Ovary (tissue), 9 donors: ENCODE measurements around the gene C15orf62. TPM values are rescaled to one million over a fixed set of nuclear protein-coding genes. Genes with fewer than 3 reads are reported as not detected.

ENCODE experiments used
- DNase-seq, 5 donors: peaks; one replicate each; pipeline ENCODE4 v3.0.0-alpha.2; 2019 to 2020
- H3K27ac ChIP-seq, 2 donors: fragments of 200-600 bp; one replicate each; pipeline versions ENCODE4 v1.5.1 to v1.8.0; 2019 to 2022
- H3K27me3 ChIP-seq: fragments of 200-600 bp; one replicate; pipeline ENCODE4 v1.8.0; 2022
- H3K36me3 ChIP-seq: fragments of 200-600 bp; sonication (generic); one replicate; pipeline ENCODE4 v1.5.1; 2019
- H3K4me1 ChIP-seq: one replicate; pipeline ENCODE4 v1.8.1; 2013; ENCODE audit warnings: mild to moderate bottlenecking, moderate library complexity; ENCODE audit not compliant: insufficient read depth
- H3K4me3 ChIP-seq: fragments of 200-600 bp; sonication (generic); one replicate; pipeline ENCODE4 v1.5.1; 2017
- H3K9me3 ChIP-seq, 2 donors: fragments of 200-600 bp in 1 of 2; sonication (generic) in 1 of 2; one replicate each; pipeline versions ENCODE4 v1.5.1 to v1.8.1; 2013 to 2019; ENCODE audit warnings: mild to moderate bottlenecking in 1 of 2, moderate library complexity in 1 of 2
- EP300 ChIP-seq: sonication (generic); formaldehyde crosslinking; IDR thresholded peaks from one replicate; pipeline ENCODE4 v1.6.1; 2017; ENCODE audit warnings: antibody characterized with exemption
- POLR2A ChIP-seq: fragments of 450-650 bp; IDR thresholded peaks from one replicate; pipeline ENCODE4 v1.6.1; 2017; ENCODE audit warnings: antibody characterized with exemption, mild to moderate bottlenecking, moderate library complexity
- WGBS, 3 donors: extraction: QIAGEN DNeasy Blood & Tissue Kit in 1 of 3; methylation state at CpG; one replicate each; pipeline versions ENCODE4 v1.1.5 to v1.1.7; 2013 to 2017; 5-methylcytosine and 5-hydroxymethylcytosine counted together
- intact Hi-C, 4 donors: fragments of 100-400 bp; cut with DNase I; formaldehyde crosslinking; loops; one replicate each; pipeline versions ENCODE4 v1.11.0 to v1.15.1; 2022 to 2023
- polyA plus RNA-seq, 2 donors: library from polyadenylated mRNA; stranded (reverse); fragments of 200-250 nt in 1 of 2; fragments of 350-450 nt in 1 of 2; fragmentation: Illumina TruSeq in 1 of 2; extraction: RNeasy Lipid Tissue Mini Kit (QIAGEN cat#74804) in 1 of 2; gene quantifications; one replicate each; pipeline ENCODE4 v1.2.3, GENCODE V29; 2013 to 2014
- total RNA-seq, 7 donors: library from RNA; depleted of rRNA in 2 of 7; stranded (reverse); fragments of >200 nt in 2 of 7; fragmentation: NEBNext Ultra II Directional in 3 of 7; extraction: Animal tissue kit (Norgen Biotek cat#: 25700) in 3 of 7; gene quantifications; one replicate each; pipeline versions ENCODE4 v1.1.0 to v1.2.4, GENCODE V29; 2016 to 2023
- TF ChIP-seq, protein P1 (sequence below), 3 donors: fragments of 450-650 bp in 2 of 3; fragments of 200-600 bp in 1 of 3; IDR thresholded peaks; one replicate each; pipeline versions ENCODE4 v1.5.1 to v1.8.0; 2016 to 2022; ENCODE audit warnings: antibody characterized with exemption in 3 of 3, mild to moderate bottlenecking in 1 of 3
- donor health status: DM: no; HTN: no; CAD: no; lungs with moderate emphysema.
- donor health status: DM: no; HTN: no; CAD: no.
- donor health status: Bipolar disorder and iron deficiency.
- donor health status: DM: yes; HTN: yes; CAD: no.
- donor health status: DM: no; HTN: no; CAD: no.
- donor health status: DM: yes; HTN: yes; CAD: no.

Gene C15orf62
- total and polyA plus RNA-seq, 9 donors, result 0.33 to 1.2 (median 0.67) TPM

DNA sequence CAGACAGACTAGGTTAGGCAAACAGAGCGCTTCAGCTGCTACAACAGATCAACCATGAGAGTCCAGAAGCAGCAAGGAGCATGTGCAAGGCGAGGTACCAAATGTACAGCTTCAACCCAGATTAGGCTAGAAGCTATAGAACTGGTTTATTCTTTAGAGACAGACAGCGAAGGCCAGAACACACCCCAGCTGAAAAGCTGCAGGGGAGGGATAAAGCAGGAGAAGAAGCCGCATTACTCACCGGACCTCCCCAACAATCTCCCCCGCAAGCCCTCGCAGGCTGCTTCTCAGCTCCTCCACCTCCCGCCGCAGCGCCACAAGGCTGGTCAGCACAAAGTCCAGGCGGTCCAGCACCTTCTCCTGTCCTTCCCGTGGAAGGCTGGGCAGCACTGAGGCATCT is 18.0 kb upstream of the C15orf62 start:
- Histone ChIP-seq H3K9me3 (no peaks in the 10 kb centered on the region), H3K36me3 (no peaks in the 10 kb centered on the region), H3K27ac (no peak overlapping the region), H3K4me1 (peaks cover 1% of the 10 kb centered on the region), H3K4me3 (no peak overlapping the region), H3K27me3 (no peaks in the 10 kb centered on the region)
- DNase-seq, result no peak
- WGBS, 3 donors, result 82 to 92% (median 90%) methylated on average over 12 of the region's 12 CpGs
- TF ChIP-seq, protein P1, sequence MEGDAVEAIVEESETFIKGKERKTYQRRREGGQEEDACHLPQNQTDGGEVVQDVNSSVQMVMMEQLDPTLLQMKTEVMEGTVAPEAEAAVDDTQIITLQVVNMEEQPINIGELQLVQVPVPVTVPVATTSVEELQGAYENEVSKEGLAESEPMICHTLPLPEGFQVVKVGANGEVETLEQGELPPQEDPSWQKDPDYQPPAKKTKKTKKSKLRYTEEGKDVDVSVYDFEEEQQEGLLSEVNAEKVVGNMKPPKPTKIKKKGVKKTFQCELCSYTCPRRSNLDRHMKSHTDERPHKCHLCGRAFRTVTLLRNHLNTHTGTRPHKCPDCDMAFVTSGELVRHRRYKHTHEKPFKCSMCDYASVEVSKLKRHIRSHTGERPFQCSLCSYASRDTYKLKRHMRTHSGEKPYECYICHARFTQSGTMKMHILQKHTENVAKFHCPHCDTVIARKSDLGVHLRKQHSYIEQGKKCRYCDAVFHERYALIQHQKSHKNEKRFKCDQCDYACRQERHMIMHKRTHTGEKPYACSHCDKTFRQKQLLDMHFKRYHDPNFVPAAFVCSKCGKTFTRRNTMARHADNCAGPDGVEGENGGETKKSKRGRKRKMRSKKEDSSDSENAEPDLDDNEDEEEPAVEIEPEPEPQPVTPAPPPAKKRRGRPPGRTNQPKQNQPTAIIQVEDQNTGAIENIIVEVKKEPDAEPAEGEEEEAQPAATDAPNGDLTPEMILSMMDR (IDR thresholded peaks at IDR 0.05), result no peak
- no peak for TF ChIP-seq EP300
- no peak for TF ChIP-seq POLR2A
- intact Hi-C loops, result loop anchor here in 2 of 4 donors (5.0 to 10.0 kb wide), 2 partner anchors 61 to 187 kb away; partner anchors contain the start of genes CCDC32 (in 1 of the 2) and RPUSD2 (in 1 of the 2)

DNA sequence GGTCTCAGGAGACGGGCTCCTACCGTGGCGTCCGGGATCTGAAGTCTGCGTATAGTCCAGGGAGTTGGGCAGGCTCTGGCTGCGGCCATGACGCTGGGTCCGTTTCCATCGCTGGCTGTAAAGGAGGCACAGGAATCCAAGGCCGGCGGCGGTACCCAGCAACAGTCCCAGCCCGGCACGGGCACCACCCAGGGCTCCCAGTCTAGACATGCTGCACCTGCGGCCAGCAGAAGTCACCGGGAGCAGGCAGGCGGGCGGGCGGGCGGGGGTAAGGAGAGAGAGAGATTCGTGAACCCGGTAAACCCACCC is 15.3 kb upstream of the C15orf62 start:
- H3K9me3 ChIP-seq, result no peaks in the 10 kb centered on the region
- DNase-seq, result peak in 3 of 5 donors; percentile 45 to 60 (median 48)
- no peak for TF ChIP-seq POLR2A
- TF ChIP-seq EP300, result no peak
- TF ChIP-seq, protein P1 (IDR thresholded peaks at IDR 0.05), result no peak
- peaks cover 1% of the 10 kb centered on the region for H3K4me1 ChIP-seq
- no peaks in the 10 kb centered on the region for H3K36me3 ChIP-seq
- peak overlapping the region; percentile 44 to 57 for H3K27ac ChIP-seq
- no peaks in the 10 kb centered on the region for H3K27me3 ChIP-seq
- WGBS, 3 donors, result 0% methylated on average over 22 of the region's 22 CpGs
- intact Hi-C loops, result loop anchor here in 2 of 4 donors (5.0 to 10.0 kb wide), 2 partner anchors 58 to 190 kb away; partner anchors contain the start of genes CCDC32 (in 1 of the 2) and RPUSD2 (in 1 of the 2)
- H3K4me3 ChIP-seq, result peak overlapping the region; percentile 68

DNA sequence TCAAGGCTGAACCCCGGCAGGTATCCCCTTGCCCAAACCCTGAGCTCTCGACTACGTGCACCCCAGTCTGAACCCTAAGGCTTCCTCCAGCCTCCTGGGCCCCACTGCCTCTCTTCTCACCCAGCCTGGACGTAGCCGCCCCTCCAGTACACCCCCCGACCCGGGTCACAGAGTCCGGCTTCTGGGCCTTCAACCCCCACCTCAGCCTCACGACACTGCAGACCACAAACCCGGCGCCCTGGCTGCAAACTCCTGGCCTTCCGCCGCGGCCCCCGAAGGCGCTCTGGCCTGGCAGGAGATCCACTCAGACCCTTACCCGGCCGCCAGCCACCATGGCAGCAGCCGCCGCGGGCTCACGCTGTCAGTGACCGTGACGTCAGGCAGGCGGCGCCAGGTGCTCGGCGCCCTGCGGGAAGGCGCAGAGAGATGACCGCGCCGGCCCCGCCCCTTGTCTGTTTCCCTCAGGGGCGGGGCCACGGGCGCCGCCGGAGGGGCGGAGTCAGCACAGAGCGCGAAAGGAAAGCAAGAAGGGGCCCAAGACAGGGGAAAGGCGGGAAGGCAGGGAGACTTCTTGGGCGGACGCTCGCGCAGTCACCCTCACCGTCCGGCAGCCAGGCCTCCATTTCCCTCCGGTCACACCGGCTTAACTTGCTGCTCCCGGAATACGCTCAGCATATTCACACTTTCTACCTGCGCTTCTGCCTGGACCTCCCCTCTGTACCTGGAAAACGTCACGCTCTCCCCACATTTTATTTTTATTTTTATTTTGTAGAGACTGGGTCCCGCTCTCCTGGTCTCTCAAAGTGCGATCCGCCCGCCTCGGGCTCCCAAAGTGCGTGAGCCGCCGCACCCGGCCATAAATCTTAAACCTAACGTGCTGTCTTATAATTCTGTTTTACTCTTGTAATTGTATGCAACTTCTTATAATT is 14.6 kb upstream of the C15orf62 start, which contains the start of gene RMDN3:
TSS of gene RMDN3 (minus strand) at position 372 of the 929 bp plus-strand sequence. CDS start 471 bp downstream, outside the sequence.
- peaks cover 1% of the 10 kb centered on the region for H3K4me1 ChIP-seq
- no peaks in the 10 kb centered on the region for H3K9me3 ChIP-seq
- H3K27me3 ChIP-seq, result no peaks in the 10 kb centered on the region
- H3K27ac ChIP-seq, result peak within 1 kb of the TSS; percentile 44 to 83
- DNase-seq, result peak; percentile 93 to 97 (median 96)
- H3K36me3 ChIP-seq, result no peaks in the 10 kb centered on the region
- intact Hi-C loops, result loop anchor here in 2 of 4 donors (5.0 to 10.0 kb wide), 2 partner anchors 57 to 190 kb away; partner anchors contain the start of genes CCDC32 (in 1 of the 2) and RPUSD2 (in 1 of the 2)
- 1% methylated on average over 47 to 66 of the region's 66 CpGs for WGBS, 3 donors
- peak; percentile 74 for TF ChIP-seq POLR2A
- TF ChIP-seq, protein P1 (IDR thresholded peaks at IDR 0.05), result peak in 1 of 3 donors; percentile 26
- TF ChIP-seq EP300, result no peak
- peak within 1 kb of the TSS; percentile 68 for H3K4me3 ChIP-seq

DNA sequence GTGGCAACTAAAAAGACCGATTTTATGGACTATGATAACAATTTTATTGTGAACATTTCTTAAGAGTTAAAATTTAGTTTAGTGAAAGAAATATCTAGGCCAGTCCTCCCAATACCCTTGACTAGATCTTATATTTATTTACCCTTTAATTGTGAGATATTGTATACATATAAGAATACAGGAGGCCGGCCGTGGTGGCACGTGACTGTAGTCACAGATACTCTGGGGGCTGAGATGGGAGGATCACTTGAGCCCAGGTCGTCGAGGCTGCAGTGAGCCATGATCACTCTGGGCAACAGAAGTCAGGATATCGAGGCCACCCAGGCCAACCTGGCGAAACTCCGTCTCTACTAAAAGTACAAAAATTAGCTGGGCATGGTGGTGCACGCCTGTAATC is 14.0 kb upstream of the C15orf62 start:
- WGBS, 3 donors, result 56 to 68% (median 59%) methylated on average over 10 of the region's 10 CpGs
- peak overlapping the region; percentile 22 to 83 for H3K27ac ChIP-seq
- peak overlapping the region; percentile 68 for H3K4me3 ChIP-seq
- H3K36me3 ChIP-seq, result no peaks in the 10 kb centered on the region
- no peaks in the 10 kb centered on the region for H3K9me3 ChIP-seq
- DNase-seq, result no peak
- TF ChIP-seq EP300 (no peak), POLR2A (no peak)
- TF ChIP-seq, protein P1 (IDR thresholded peaks at IDR 0.05), result no peak
- no peaks in the 10 kb centered on the region for H3K27me3 ChIP-seq
- intact Hi-C loops, result loop anchor here in 1 of 4 donors (10.0 kb wide), 1 partner anchor 191 kb away; the partner anchor contains the start of genes CCDC32 and RPUSD2
- peaks cover 1% of the 10 kb centered on the region for H3K4me1 ChIP-seq
